Fibroblast of lung (primary cell): Measurements from ENCODE around the gene DMBT1. TPM values are rescaled to one million over a fixed set of nuclear protein-coding genes. Genes with fewer than 3 reads are reported as not detected.

Experiments used
- DNase-seq, 2 donors: peaks; one replicate each; pipeline versions ENCODE4 v3.0.0 to v3.0.0-alpha.2; 2010; ENCODE audit warnings: low read depth in 2 of 2
- H2AFZ ChIP-seq: 2 replicates; pipeline ENCODE4 v1.5.1; 2012; ENCODE audit warnings: low read length, control low read depth, inconsistent platforms
- H3K27ac ChIP-seq: 2 replicates; pipeline ENCODE4 v1.5.1; 2011; ENCODE audit warnings: low read length, control low read depth; ENCODE audit not compliant: insufficient read depth
- H3K27me3 ChIP-seq: 2 replicates; pipeline ENCODE4 v1.5.1; 2011; ENCODE audit warnings: mild to moderate bottlenecking, low read length; ENCODE audit not compliant: control insufficient read depth, insufficient read depth
- H3K36me3 ChIP-seq: 2 replicates; pipeline ENCODE4 v1.5.1; 2011; ENCODE audit warnings: low read length; ENCODE audit not compliant: control insufficient read depth, insufficient read depth
- H3K4me1 ChIP-seq: 2 replicates; pipeline ENCODE4 v1.5.1; 2011; ENCODE audit warnings: low read length; ENCODE audit not compliant: control insufficient read depth, insufficient read depth; ENCODE audit errors: extremely low read depth
- H3K4me2 ChIP-seq: 2 replicates; pipeline ENCODE4 v1.5.1; 2011; ENCODE audit warnings: low read length, control low read depth; ENCODE audit not compliant: insufficient read depth; ENCODE audit errors: extremely low read depth
- H3K4me3 ChIP-seq, 4 experiments: fragments of 200-600 bp in 1 of 4; sonication (generic) in 1 of 4; replicated peaks in 1 of 4; 2 replicates each; pipeline ENCODE4 v1.5.1; 2011 to 2016; ENCODE audit warnings: low read length in 4 of 4, low read depth in 3 of 4, mild to moderate bottlenecking in 3 of 4, control low read depth in 2 of 4, inconsistent platforms in 1 of 4, mixed read lengths in 1 of 4; ENCODE audit not compliant: insufficient read depth in 1 of 4; ENCODE audit errors: control extremely low read depth in 1 of 4
- H3K79me2 ChIP-seq: 2 replicates; pipeline ENCODE4 v1.5.1; 2012; ENCODE audit warnings: mild to moderate bottlenecking, low read length, inconsistent platforms; ENCODE audit not compliant: control insufficient read depth, insufficient read depth
- H3K9ac ChIP-seq: 2 replicates; pipeline ENCODE4 v1.5.1; 2011; ENCODE audit warnings: mild to moderate bottlenecking, low read length, control low read depth; ENCODE audit not compliant: insufficient read depth
- H3K9me3 ChIP-seq: 2 replicates; pipeline ENCODE4 v1.5.1; 2012; ENCODE audit warnings: low read depth, low read length; ENCODE audit not compliant: control insufficient read depth, insufficient read depth
- H4K20me1 ChIP-seq: 2 replicates; pipeline ENCODE4 v1.5.1; 2011; ENCODE audit warnings: low read length; ENCODE audit not compliant: control insufficient read depth, insufficient read depth; ENCODE audit errors: extremely low read depth
- EZH2 ChIP-seq: IDR thresholded peaks from 2 replicates; pipeline ENCODE4 v1.5.1; 2012; ENCODE audit warnings: low read length, control low read depth, mild to moderate bottlenecking; ENCODE audit errors: missing control alignments
- polyA plus RNA-seq, 2 donors: library from polyadenylated mRNA; depleted of rRNA in 1 of 2; stranded (reverse) in 1 of 2; unstranded in 1 of 2; fragments of >200 nt; gene quantifications; 2 replicates each; pipeline ENCODE4 v1.2.1, GENCODE V29; 2011 to 2012; ENCODE audit warnings: missing spikeins in 1 of 2
- total RNA-seq: library from RNA; depleted of rRNA; stranded (reverse); fragments of >200 nt; gene quantifications from 2 replicates; pipeline ENCODE4 v1.2.1, GENCODE V29; 2014
- TF ChIP-seq, protein P1 (sequence below), 2 donors: IDR thresholded peaks in 1 of 2; conservative IDR thresholded peaks in 1 of 2; 1 replicate in 1 of 2; 2 replicates in 1 of 2; pipeline ENCODE4 v1.5.1; 2011 to 2012; ENCODE audit warnings: low read length in 2 of 2, control low read depth in 1 of 2, inconsistent platforms in 1 of 2, low read depth in 1 of 2, mild to moderate bottlenecking in 1 of 2

DMBT1 gene
- total and polyA plus RNA-seq, 2 donors (not counting 1 experiment from before 2014, with no cell fraction given) = under 0.01 TPM; not detected in 1

DNA sequence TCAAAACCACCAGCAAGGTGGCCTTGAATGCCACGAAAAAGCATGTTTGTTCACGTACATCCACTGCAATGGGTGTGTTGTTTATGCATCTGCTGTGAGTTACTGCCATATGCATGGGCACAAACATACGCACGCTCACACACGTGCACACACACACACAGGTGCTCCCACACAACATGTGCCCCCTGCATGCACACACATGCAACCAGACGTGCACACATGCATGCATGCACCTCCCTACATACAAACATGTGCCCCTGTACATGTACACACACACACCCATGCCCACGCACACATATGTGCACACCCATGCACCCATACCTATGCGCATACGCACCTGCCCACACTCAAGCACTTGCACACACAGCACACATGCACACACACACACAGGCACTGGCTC is 10.1 kb upstream of the DMBT1 start:
- Histone ChIP-seq H3K27ac (no peak overlapping the region), H3K9me3 (no peaks in the 10 kb centered on the region), H3K36me3 (no peaks in the 10 kb centered on the region), H4K20me1 (no peaks in the 10 kb centered on the region), H3K9ac (no peak overlapping the region), H3K4me1 (no peaks in the 10 kb centered on the region), H3K27me3 (peaks cover 3% of the 10 kb centered on the region), H3K4me2 (no peak overlapping the region), H2AFZ (no peak overlapping the region), H3K79me2 (no peaks in the 10 kb centered on the region), H3K4me3 (no peak overlapping the region)
- no peak for DNase-seq
- TF ChIP-seq, protein P1, sequence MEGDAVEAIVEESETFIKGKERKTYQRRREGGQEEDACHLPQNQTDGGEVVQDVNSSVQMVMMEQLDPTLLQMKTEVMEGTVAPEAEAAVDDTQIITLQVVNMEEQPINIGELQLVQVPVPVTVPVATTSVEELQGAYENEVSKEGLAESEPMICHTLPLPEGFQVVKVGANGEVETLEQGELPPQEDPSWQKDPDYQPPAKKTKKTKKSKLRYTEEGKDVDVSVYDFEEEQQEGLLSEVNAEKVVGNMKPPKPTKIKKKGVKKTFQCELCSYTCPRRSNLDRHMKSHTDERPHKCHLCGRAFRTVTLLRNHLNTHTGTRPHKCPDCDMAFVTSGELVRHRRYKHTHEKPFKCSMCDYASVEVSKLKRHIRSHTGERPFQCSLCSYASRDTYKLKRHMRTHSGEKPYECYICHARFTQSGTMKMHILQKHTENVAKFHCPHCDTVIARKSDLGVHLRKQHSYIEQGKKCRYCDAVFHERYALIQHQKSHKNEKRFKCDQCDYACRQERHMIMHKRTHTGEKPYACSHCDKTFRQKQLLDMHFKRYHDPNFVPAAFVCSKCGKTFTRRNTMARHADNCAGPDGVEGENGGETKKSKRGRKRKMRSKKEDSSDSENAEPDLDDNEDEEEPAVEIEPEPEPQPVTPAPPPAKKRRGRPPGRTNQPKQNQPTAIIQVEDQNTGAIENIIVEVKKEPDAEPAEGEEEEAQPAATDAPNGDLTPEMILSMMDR (conservative IDR thresholded peaks at IDR 0.05 in 1 of 2, IDR thresholded peaks at IDR 0.05 in 1 of 2; ENCODE audit: low read depth in 1 of 2, low read length in 2 of 2) = no peak
- no peak for TF ChIP-seq EZH2

DNA sequence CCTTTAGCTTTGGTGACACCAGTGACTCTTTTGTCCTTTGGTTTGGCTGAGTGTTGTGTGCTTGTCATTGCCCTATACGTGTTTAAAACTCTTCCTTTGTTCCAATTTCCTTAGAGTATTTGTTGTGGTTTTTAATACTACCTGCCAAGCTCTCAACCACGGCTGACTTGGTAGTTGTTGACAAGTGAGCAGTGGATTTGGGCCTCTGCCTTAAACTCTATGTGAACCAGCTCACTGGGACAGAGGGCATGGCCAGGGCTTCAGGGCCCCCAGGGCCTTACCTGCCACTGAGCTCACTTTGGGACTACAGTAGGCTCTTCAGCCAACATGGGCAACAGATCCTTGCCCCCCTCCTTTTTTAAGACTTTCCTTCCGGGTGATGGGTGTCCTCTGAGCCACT is 9.6 kb upstream of the DMBT1 start:
- no peak overlapping the region for H3K27ac ChIP-seq
- no peaks in the 10 kb centered on the region for H3K4me1 ChIP-seq
- H4K20me1 ChIP-seq = no peaks in the 10 kb centered on the region
- no peaks in the 10 kb centered on the region for H3K79me2 ChIP-seq
- TF ChIP-seq, protein P1 (conservative IDR thresholded peaks at IDR 0.05 in 1 of 2, IDR thresholded peaks at IDR 0.05 in 1 of 2; ENCODE audit: low read depth in 1 of 2, low read length in 2 of 2) = no peak
- no peak for TF ChIP-seq EZH2
- no peak overlapping the region for H3K4me3 ChIP-seq
- H3K36me3 ChIP-seq = no peaks in the 10 kb centered on the region
- no peak overlapping the region for H2AFZ ChIP-seq
- no peak for DNase-seq
- no peak overlapping the region for H3K9ac ChIP-seq
- no peak overlapping the region for H3K4me2 ChIP-seq
- H3K9me3 ChIP-seq = no peaks in the 10 kb centered on the region
- H3K27me3 ChIP-seq = peaks cover 3% of the 10 kb centered on the region

DNA sequence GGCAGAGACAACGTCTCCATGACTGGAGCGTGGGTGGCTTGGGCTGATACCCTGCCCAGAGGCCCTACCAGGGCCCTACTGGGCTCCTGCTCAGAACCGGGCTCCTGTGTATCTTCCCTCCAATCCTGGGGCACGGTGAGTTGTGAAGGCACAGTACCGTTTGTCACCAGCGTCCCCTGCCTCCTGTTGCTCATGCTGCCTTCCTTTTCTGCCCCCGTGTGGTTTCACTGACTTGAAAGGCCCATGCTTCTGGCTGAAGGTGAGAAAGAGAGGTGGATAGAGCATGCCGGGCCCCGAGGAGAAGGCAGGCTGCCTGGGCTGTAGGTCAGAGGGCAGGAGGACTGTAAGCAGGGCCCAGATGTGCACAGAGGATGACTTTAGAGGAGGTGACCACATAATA is 9.1 kb upstream of the DMBT1 start:
- TF ChIP-seq EZH2 = no peak
- TF ChIP-seq, protein P1 (conservative IDR thresholded peaks at IDR 0.05 in 1 of 2, IDR thresholded peaks at IDR 0.05 in 1 of 2; ENCODE audit: low read depth in 1 of 2, low read length in 2 of 2) = no peak
- Histone ChIP-seq H3K9ac (no peak overlapping the region), H3K9me3 (no peaks in the 10 kb centered on the region), H3K27me3 (peaks cover 3% of the 10 kb centered on the region), H3K79me2 (no peaks in the 10 kb centered on the region), H3K4me3 (no peak overlapping the region), H3K4me1 (no peaks in the 10 kb centered on the region), H3K36me3 (no peaks in the 10 kb centered on the region), H4K20me1 (no peaks in the 10 kb centered on the region), H2AFZ (no peak overlapping the region), H3K4me2 (no peak overlapping the region), H3K27ac (no peak overlapping the region)
- no peak for DNase-seq
